Measurements from ENCODE around the gene PEF1. TPM values are rescaled to one million over a fixed set of nuclear protein-coding genes. Genes with fewer than 3 reads are reported as not detected.
A peak's percentile ranks its signal among the peaks of the same experiment; 100 is the strongest.

The PEF1 gene
- total RNA-seq, 4 donors from 2014 or later: 71.3 to 109 (median 88.7) TPM

DNA sequence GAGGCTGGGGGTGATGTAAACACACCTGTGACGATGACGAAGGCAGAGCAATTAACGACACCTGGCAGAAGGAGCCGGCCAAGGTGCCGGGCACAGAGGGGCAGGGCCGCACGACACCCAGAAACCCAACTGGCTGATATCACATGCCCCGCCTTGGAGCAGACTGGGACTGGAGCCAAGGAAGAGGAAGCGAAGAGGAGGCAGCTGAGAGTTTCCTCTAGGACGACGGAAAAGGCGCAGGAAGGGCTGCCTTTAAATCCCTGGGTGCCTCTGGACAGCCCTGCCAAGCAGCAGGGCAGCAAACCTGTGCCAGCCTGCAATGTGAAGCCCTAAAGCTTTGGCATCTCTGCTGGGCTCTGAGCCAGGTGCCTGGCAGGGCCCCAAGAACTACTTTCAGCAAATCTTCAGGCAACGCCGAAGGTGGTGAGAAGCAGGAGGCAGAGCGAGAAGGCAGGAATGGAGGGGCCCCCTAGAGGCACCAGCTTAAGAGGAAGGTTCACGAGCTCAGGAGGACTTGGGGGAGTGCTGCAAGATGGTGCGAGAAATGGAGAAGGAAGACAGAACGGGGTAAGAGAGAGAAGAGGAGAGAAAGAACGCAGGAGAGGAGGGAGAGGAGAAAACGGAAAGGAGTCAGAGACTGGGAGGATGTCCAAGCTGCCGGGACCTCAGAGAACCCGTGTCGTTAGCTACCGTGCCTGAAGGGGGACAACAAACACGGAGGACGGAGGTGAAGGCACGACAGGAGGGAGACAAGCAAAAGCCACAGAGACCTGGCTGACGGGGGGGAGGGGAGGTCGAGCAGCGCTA lies 25.3 kb upstream of the PEF1 start:
- peak overlapping the region; percentile 0 to 37 for H3K4me3 ChIP-seq
- H3K27me3 ChIP-seq: no peaks in the 10 kb centered on the region
- H3K9me3 ChIP-seq: no peaks in the 10 kb centered on the region
- H3K36me3 ChIP-seq: peaks cover 0 to 9% of the 10 kb centered on the region in 2 donors
- peak overlapping the region; percentile 17 to 81 (median 69) for H3K27ac ChIP-seq
- peak; percentile 60 for ATAC-seq
- H3K4me1 ChIP-seq: peaks cover 0 to 100% (median 29%) of the 10 kb centered on the region in 3 donors
- TF ChIP-seq, protein P1, sequence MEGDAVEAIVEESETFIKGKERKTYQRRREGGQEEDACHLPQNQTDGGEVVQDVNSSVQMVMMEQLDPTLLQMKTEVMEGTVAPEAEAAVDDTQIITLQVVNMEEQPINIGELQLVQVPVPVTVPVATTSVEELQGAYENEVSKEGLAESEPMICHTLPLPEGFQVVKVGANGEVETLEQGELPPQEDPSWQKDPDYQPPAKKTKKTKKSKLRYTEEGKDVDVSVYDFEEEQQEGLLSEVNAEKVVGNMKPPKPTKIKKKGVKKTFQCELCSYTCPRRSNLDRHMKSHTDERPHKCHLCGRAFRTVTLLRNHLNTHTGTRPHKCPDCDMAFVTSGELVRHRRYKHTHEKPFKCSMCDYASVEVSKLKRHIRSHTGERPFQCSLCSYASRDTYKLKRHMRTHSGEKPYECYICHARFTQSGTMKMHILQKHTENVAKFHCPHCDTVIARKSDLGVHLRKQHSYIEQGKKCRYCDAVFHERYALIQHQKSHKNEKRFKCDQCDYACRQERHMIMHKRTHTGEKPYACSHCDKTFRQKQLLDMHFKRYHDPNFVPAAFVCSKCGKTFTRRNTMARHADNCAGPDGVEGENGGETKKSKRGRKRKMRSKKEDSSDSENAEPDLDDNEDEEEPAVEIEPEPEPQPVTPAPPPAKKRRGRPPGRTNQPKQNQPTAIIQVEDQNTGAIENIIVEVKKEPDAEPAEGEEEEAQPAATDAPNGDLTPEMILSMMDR (IDR thresholded peaks at IDR 0.05): peak in 3 of 4 experiments; percentile 17 to 38 (median 35)
- peak; percentile 83 for TF ChIP-seq POLR2AphosphoS5 (IDR thresholded peaks at IDR 0.05)
- TF ChIP-seq POLR2A (IDR thresholded peaks at IDR 0.05): no peak
- WGBS, 2 donors (ENCODE audit: low coverage in 1 of 2): 6 to 9% methylated on average over 25 to 27 of the region's 30 CpGs

DNA sequence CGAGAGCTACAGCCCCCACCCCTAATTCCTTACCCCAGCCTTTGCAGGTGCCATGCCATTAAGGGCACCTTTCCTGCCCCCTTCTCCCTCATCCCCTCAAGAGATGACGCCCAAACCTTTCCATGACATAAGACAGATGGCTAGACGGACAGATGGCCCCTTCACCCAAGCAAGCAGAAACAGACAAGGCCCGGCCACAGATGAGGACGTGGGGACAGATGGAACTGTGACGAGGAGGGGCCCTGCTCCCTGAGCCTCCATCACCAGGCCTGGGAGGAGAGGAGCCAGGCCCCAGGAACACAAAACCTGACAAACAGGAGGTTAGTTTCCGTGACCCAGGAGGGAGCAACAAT lies 24.7 kb upstream of the PEF1 start:
- TF ChIP-seq, protein P1 (IDR thresholded peaks at IDR 0.05): no peak
- TF ChIP-seq POLR2AphosphoS5 (IDR thresholded peaks at IDR 0.05): no peak
- ATAC-seq: no peak
- peak overlapping the region in 1 of 2 donors; percentile 37 for H3K4me3 ChIP-seq
- H3K9me3 ChIP-seq: no peaks in the 10 kb centered on the region
- WGBS, 2 donors (ENCODE audit: low coverage in 1 of 2): 44 to 58% methylated on average over 2 to 3 of the region's 7 CpGs
- H3K4me1 ChIP-seq: peaks cover 0 to 100% (median 26%) of the 10 kb centered on the region in 3 donors
- peaks cover 0 to 15% of the 10 kb centered on the region in 2 donors for H3K36me3 ChIP-seq
- peak overlapping the region in 3 of 4 donors; percentile 60 to 81 (median 78) for H3K27ac ChIP-seq
- no peaks in the 10 kb centered on the region for H3K27me3 ChIP-seq

DNA sequence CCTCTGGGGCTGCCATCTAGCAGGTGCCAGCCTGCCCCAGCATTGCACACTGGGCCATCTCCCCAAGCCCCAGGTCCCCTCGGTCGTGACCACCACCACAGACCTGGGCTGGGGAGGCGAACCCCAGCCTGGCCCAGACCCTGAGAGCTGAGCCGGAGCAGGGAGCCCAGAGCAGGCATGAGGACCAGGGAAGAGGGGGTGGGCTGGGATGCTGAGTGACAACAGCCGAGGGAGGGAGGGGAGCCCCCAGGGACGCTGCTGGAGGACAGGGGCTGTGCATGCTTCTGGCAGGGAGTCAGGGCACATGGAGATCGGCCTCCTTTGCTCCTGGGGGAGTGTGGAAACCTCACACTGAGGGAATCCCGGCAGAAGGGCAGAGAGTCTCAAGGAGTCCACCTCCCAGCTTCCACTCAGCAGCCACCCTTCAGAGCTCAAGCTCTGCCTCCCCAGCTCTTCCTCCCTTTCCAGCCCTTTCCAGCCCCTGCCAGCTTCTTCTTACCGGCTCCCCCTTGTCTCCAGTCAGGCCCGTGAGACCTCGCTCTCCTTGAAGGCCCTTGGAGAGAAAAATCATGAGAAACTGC lies 23.7 kb upstream of the PEF1 start:
- H3K4me3 ChIP-seq: no peak overlapping the region
- no peaks in the 10 kb centered on the region for H3K9me3 ChIP-seq
- TF ChIP-seq EP300 (IDR thresholded peaks at IDR 0.05): no peak
- ATAC-seq: no peak
- H3K4me1 ChIP-seq: peaks cover 0 to 99% (median 26%) of the 10 kb centered on the region in 3 donors
- peak overlapping the region in 1 of 4 donors; percentile 57 for H3K27ac ChIP-seq
- H3K36me3 ChIP-seq: peaks cover 0 to 17% of the 10 kb centered on the region in 2 donors
- 57% methylated on average over 4 of the region's 11 CpGs; no CpG with 5 or more reads in 1 of the 2 donors for WGBS, 2 donors (ENCODE audit: low coverage in 1 of 2)
- H3K27me3 ChIP-seq: no peaks in the 10 kb centered on the region

DNA sequence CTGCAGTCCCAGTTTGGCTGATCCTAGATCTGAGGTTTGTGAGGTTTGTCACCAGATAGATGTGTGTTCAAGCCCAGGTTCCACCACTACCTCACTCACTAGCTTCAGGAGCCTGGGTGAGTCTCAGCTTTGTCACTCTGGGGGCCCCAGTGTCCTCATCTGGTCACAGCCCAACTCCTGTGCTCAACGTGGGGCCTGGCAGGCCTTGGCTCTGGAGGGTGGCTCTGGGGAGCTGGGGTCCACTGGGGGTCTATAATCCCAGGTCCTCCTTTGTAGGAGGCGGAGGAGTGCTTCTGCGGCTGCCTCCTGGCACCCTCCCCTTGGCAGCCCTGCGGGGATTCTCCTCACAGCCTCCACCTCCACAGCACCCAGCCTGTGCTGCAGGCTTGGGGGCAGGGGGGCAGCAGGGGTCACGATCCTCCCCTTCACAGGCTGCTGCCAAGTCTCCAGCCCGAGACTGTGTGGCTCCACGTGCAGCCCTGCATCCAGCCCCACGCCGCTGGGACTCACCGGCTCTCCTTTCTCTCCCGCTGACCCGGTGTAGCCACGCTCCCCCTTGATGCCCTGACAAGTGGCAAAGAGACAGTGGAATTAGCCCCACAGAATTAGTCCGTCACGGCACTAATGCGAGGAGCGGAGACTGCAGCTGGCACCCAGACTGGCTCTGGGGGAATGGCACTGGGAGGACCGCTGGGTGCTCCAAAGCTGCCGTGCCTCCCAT lies 22.5 kb upstream of the PEF1 start:
- H3K4me1 ChIP-seq: peaks cover 0 to 88% (median 26%) of the 10 kb centered on the region in 3 donors
- no peaks in the 10 kb centered on the region for H3K27me3 ChIP-seq
- no peak for ATAC-seq
- no CpG with 5 or more reads among the region's 19 CpGs for WGBS, 2 donors (ENCODE audit: low coverage in 1 of 2)
- TF ChIP-seq POLR2A (IDR thresholded peaks at IDR 0.05): no peak
- TF ChIP-seq POLR2AphosphoS5 (IDR thresholded peaks at IDR 0.05): no peak
- no peak for TF ChIP-seq EP300 (IDR thresholded peaks at IDR 0.05)
- TF ChIP-seq, protein P1 (IDR thresholded peaks at IDR 0.05): no peak
- H3K36me3 ChIP-seq: peaks cover 0 to 27% of the 10 kb centered on the region in 2 donors
- H3K27ac ChIP-seq: peak overlapping the region in 3 of 4 donors; percentile 44 to 57 (median 57)
- no peak overlapping the region for H3K4me3 ChIP-seq
- no peaks in the 10 kb centered on the region for H3K9me3 ChIP-seq

DNA sequence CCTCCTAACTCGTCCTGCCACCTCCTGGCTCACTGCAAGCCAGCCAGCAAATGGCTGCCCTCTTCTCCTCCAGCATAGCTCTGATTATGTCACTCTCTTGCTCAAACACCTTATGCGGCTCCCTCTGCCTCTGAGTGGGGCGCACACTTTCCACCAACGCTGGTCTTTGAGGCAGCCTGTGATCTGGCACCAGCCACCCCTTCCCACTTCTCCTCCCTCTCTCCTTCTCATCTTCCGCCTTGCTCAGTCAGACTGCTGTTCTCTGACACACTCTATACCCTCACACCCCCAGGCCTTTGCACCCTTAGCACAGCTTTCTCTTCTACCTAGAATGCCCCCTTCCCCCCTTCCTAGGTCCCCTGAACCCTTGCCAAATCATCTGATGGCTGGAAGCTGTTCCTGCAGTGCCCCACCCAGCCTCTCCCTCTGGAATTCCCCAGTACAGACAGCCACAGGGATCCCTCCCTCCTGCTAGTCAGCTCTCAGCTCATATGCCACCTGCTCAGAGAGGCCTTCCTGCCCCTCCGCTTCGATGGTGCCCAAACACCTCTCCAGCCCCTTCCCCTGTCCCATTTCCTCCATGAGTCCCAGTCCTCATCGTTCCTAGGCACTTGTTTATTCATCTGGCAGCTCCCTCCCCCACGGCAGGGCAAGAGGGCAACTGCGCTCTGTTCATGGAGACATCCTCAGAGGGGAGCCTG lies 21.7 kb upstream of the PEF1 start:
- TF ChIP-seq POLR2AphosphoS5 (IDR thresholded peaks at IDR 0.05) (no peak), POLR2A (IDR thresholded peaks at IDR 0.05) (no peak), EP300 (IDR thresholded peaks at IDR 0.05) (no peak)
- TF ChIP-seq, protein P1 (IDR thresholded peaks at IDR 0.05): no peak
- peak; percentile 14 for ATAC-seq
- 35 to 60% methylated on average over 1 to 8 of the region's 10 CpGs for WGBS, 2 donors (ENCODE audit: low coverage in 1 of 2)
- H3K9me3 ChIP-seq: no peaks in the 10 kb centered on the region
- peaks cover 0 to 80% (median 26%) of the 10 kb centered on the region in 3 donors for H3K4me1 ChIP-seq
- H3K36me3 ChIP-seq: peaks cover 0 to 35% of the 10 kb centered on the region in 2 donors
- no peaks in the 10 kb centered on the region for H3K27me3 ChIP-seq
- no peak overlapping the region for H3K4me3 ChIP-seq
- peak overlapping the region in 3 of 4 donors; percentile 44 to 57 (median 57) for H3K27ac ChIP-seq

Measured in gastroesophageal sphincter (tissue), 4 donors.